Transverse colon (tissue), 4 donors: Measurements from ENCODE around the gene FBXO33. TPM values are rescaled to one million over a fixed set of nuclear protein-coding genes. Genes with fewer than 3 reads are reported as not detected.

ENCODE experiments used
- DNase-seq: peaks from one replicate; pipeline ENCODE4 v3.0.0-alpha.2; 2019
- H3K27ac ChIP-seq, 4 donors: fragments of 200-600 bp; sonication (generic); 2 replicates each; pipeline ENCODE4 v1.5.1; 2016 to 2018; ENCODE audit warnings: inconsistent platforms in 4 of 4
- H3K27me3 ChIP-seq: fragments of 200-600 bp; sonication (generic); 2 replicates; pipeline ENCODE4 v1.5.1; 2017; ENCODE audit warnings: inconsistent platforms
- H3K36me3 ChIP-seq, 4 donors: fragments of 200-600 bp; sonication (generic); 2 replicates each; pipeline ENCODE4 v1.5.1; 2017 to 2019; ENCODE audit warnings: inconsistent platforms in 4 of 4
- H3K4me1 ChIP-seq, 4 donors: fragments of 200-600 bp; sonication (generic); 2 replicates each; pipeline ENCODE4 v1.5.1; 2017 to 2020; ENCODE audit warnings: inconsistent platforms in 4 of 4
- H3K4me3 ChIP-seq, 4 donors: fragments of 200-600 bp; sonication (generic); 1 replicate in 1 of 4; 2 replicates in 3 of 4; pipeline versions ENCODE4 v1.5.1 to v1.6.1; 2017 to 2019; ENCODE audit warnings: inconsistent platforms in 4 of 4
- H3K9me3 ChIP-seq, 2 donors: fragments of 200-600 bp; sonication (generic); 2 replicates each; pipeline ENCODE4 v1.5.1; 2017 to 2019; ENCODE audit warnings: inconsistent platforms in 2 of 2
- EP300 ChIP-seq: sonication (generic); formaldehyde crosslinking; IDR thresholded peaks from one replicate; pipeline ENCODE4 v1.6.1; 2017; ENCODE audit warnings: antibody characterized with exemption, low read depth
- POLR2A ChIP-seq: fragments of 450-650 bp; IDR thresholded peaks from one replicate; pipeline ENCODE4 v1.6.1; 2016; ENCODE audit warnings: antibody characterized with exemption, mild to moderate bottlenecking, moderate library complexity
- POLR2AphosphoS5 ChIP-seq, 3 donors: sonication (generic); formaldehyde crosslinking; IDR thresholded peaks; one replicate each; pipeline ENCODE4 v1.6.1; 2016; ENCODE audit warnings: antibody characterized with exemption in 3 of 3
- WGBS, 2 donors: methylation state at CpG; one replicate each; pipeline ENCODE4 v1.1.5; 2018; ENCODE audit warnings: low coverage in 1 of 2; 5-methylcytosine and 5-hydroxymethylcytosine counted together
- in situ Hi-C, 4 donors: fragments of 200-750 bp; cut with MboI; loops; one replicate each; pipeline versions ENCODE4 v1.15.0 to v1.15.1; 2017; ENCODE audit warnings: low sequenced_read_pairs in 3 of 4, low pct_ligation_motif_present in 1 of 4, low pct_unique_long_range_greater_than_20kb in 1 of 4
- intact Hi-C: fragments of 100-400 bp; cut with DNase I; formaldehyde crosslinking; loops from one replicate; pipeline ENCODE4 v1.15.1; 2023; ENCODE audit warnings: low total_unique reads
- total RNA-seq, 4 donors: library from RNA; depleted of rRNA; stranded (reverse); fragments of >200 nt; gene quantifications; one replicate each; pipeline ENCODE4 v1.1.0, GENCODE V29; 2016
- TF ChIP-seq, protein P1 (sequence below), 5 experiments: fragments of 200-600 bp in 3 of 5; fragments of 450-650 bp in 2 of 5; sonication (generic) in 3 of 5; IDR thresholded peaks; 1 replicate in 2 of 5; 2 replicates in 3 of 5; pipeline ENCODE4 v1.5.1; 2016 to 2017; ENCODE audit warnings: antibody characterized with exemption in 5 of 5, inconsistent platforms in 3 of 5, mild to moderate bottlenecking in 2 of 5, moderate library complexity in 1 of 5

Gene FBXO33
- total RNA-seq, 4 donors from 2014 or later, result 4.5 to 12.1 (median 9.7) TPM

DNA sequence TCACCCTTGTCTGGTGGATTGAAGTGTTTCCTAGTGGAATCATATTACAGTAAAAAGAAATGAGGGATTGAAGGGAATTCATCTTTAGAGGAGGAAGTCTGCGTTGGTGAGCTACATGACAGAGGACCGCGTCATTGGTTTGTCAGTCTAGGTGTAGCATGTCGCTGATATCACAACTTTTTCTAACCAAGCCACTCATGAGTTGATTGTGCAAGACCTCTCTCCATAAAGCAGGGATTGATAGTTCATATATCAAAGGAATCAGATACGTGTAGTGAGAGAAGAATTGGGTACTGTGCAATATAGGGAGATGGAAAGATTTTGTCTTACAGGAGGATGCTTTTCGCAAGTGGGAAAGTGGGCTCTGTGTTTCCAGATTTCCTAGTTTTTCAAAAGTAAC is 3.0 kb upstream of the FBXO33 start:
- no peak overlapping the region for H3K4me3 ChIP-seq
- peaks cover 6 to 14% (median 9%) of the 10 kb centered on the region in 4 donors for H3K4me1 ChIP-seq
- 92% methylated on average over 2 to 6 of the region's 6 CpGs for WGBS, 2 donors
- TF ChIP-seq EP300 (no peak), POLR2AphosphoS5 (IDR thresholded peaks at IDR 0.05) (no peak), POLR2A (no peak)
- TF ChIP-seq, protein P1, sequence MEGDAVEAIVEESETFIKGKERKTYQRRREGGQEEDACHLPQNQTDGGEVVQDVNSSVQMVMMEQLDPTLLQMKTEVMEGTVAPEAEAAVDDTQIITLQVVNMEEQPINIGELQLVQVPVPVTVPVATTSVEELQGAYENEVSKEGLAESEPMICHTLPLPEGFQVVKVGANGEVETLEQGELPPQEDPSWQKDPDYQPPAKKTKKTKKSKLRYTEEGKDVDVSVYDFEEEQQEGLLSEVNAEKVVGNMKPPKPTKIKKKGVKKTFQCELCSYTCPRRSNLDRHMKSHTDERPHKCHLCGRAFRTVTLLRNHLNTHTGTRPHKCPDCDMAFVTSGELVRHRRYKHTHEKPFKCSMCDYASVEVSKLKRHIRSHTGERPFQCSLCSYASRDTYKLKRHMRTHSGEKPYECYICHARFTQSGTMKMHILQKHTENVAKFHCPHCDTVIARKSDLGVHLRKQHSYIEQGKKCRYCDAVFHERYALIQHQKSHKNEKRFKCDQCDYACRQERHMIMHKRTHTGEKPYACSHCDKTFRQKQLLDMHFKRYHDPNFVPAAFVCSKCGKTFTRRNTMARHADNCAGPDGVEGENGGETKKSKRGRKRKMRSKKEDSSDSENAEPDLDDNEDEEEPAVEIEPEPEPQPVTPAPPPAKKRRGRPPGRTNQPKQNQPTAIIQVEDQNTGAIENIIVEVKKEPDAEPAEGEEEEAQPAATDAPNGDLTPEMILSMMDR (IDR thresholded peaks at IDR 0.05), result no peak
- intact Hi-C loops, result no loop called here
- H3K27ac ChIP-seq, result no peak overlapping the region
- DNase-seq, result no peak
- no peaks in the 10 kb centered on the region for H3K9me3 ChIP-seq
- no peaks in the 10 kb centered on the region for H3K27me3 ChIP-seq
- no peaks in the 10 kb centered on the region for H3K36me3 ChIP-seq
- in situ Hi-C loops, result loop anchor here in 1 of 4 donors (10.0 kb wide), 1 partner anchor 260 kb away; the partner anchor contains the start of genes PNN and TRAPPC6B

DNA sequence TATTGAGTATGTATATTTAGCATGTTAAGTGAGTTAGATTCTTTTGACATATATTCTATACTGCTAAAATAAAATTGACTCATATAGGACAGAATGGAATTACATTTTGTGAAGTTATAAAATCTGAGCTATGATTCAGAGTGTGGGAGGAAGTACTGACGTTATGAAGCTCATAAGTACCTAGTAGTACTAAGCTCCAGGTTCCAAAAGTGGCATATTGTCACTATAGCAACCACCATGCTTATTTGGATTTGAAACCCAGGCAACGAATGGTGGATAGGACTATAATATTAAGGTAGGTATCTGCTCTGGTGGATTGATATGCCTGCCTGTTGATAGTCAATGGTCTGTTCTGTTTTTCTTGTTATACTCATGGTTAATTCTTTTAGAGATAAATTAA is 2.2 kb upstream of the FBXO33 start:
- TF ChIP-seq POLR2AphosphoS5 (IDR thresholded peaks at IDR 0.05) (no peak), POLR2A (no peak), EP300 (no peak)
- TF ChIP-seq, protein P1 (IDR thresholded peaks at IDR 0.05), result no peak
- H3K27me3 ChIP-seq, result no peaks in the 10 kb centered on the region
- H3K36me3 ChIP-seq, result no peaks in the 10 kb centered on the region
- no peak for DNase-seq
- 38 to 56% methylated on average over 2 of the region's 2 CpGs for WGBS, 2 donors
- intact Hi-C loops, result no loop called here
- H3K9me3 ChIP-seq, result no peaks in the 10 kb centered on the region
- in situ Hi-C loops, result loop anchor here in 1 of 4 donors (10.0 kb wide), 1 partner anchor 260 kb away; the partner anchor contains the start of genes PNN and TRAPPC6B
- peaks cover 14 to 22% (median 17%) of the 10 kb centered on the region in 4 donors for H3K4me1 ChIP-seq
- no peak overlapping the region for H3K27ac ChIP-seq
- H3K4me3 ChIP-seq, result no peak overlapping the region

DNA sequence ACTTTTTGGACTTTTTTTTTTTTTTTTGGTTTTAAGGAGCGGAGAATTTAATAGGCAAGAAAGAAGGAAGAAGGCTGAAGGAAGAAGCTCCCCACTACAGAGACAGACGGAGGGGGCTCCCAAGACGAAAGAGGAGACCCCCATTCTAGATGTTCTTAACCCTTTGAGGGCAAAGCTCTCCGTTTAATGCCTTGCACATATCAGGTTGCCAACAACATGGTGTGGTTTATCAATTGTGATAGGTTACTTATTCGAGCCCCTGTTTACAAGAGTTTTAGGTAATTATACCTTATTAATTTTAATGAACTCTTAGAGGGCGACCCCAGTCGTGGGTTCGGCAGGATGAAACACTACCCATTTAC is 1.2 kb upstream of the FBXO33 start:
- Histone ChIP-seq H3K27me3 (no peaks in the 10 kb centered on the region), H3K9me3 (no peaks in the 10 kb centered on the region), H3K4me3 (peak overlapping the region; percentile 62 to 95 (median 73)), H3K36me3 (no peaks in the 10 kb centered on the region), H3K27ac (peak overlapping the region; percentile 96 to 97 (median 97)), H3K4me1 (peaks cover 15 to 32% (median 22%) of the 10 kb centered on the region in 4 donors)
- in situ Hi-C loops (loop anchor here in 1 of 4 donors (10.0 kb wide), 1 partner anchor 259 kb away; the partner anchor contains the start of genes PNN and TRAPPC6B), intact Hi-C loops (no loop called here)
- TF ChIP-seq POLR2A, result no peak
- WGBS, 2 donors, result 3 to 9% methylated on average over 5 to 8 of the region's 8 CpGs
- no peak for DNase-seq

DNA sequence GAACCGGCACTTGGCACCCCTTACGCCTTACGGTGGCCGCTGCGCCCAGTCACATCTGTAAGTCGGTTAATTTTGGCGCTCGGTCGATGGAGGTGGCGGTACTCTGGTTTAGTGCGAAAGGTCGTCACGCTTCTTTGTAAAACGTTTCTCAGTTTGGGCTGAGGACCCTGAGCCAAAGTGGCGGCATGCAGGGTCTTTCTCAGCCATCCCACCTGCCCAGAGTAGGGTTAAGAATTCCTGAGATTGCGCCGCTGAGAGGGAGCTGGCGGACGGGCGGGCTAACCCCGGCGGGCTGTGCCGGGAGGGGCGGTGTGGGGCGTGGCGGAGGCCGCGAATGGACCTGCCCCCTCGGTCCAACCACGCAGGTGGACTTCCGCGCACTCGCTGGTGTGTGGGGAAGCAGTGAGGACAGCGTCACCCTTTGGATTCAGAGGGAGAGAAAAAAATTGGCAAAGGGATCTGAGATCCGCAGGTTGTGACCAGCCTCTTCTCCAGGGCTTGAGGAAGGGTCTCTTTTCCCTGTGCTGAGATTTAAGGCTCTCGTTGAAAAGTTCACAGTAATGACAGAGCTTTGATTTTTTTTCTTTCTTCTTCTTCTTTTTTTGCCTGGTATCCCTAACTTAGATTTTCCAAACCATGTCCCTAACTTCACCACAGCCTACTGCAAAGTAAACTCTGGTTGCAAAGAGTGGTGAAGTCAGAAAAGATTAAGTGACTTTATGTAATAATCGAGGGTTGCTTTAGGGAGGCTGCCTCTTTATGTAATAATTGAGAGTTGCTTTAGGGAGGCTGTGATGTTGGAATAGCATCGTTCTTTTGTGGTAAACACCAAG is 602 bp upstream of the FBXO33 start:
- WGBS, 2 donors, result 0% methylated on average over 5 to 28 of the region's 38 CpGs
- TF ChIP-seq POLR2AphosphoS5 (IDR thresholded peaks at IDR 0.05) (peak; percentile 86 to 94 (median 88)), EP300 (peak; percentile 56), POLR2A (peak; percentile 82)
- TF ChIP-seq, protein P1 (IDR thresholded peaks at IDR 0.05), result peak in 2 of 5 experiments; percentile 13 to 39
- no peaks in the 10 kb centered on the region for H3K9me3 ChIP-seq
- in situ Hi-C loops (loop anchor here in 1 of 4 donors (10.0 kb wide), 1 partner anchor 258 kb away; the partner anchor contains the start of genes PNN and TRAPPC6B), intact Hi-C loops (no loop called here)
- H3K27me3 ChIP-seq, result no peaks in the 10 kb centered on the region
- peak overlapping the region; percentile 96 to 97 (median 97) for H3K27ac ChIP-seq
- H3K4me1 ChIP-seq, result peaks cover 15 to 38% (median 22%) of the 10 kb centered on the region in 4 donors
- DNase-seq, result peak; percentile 95
- H3K4me3 ChIP-seq, result peak overlapping the region; percentile 62 to 95 (median 73)
- H3K36me3 ChIP-seq, result no peaks in the 10 kb centered on the region
